ENCODE data around the gene COL13A1.

Gene COL13A1

DNA sequence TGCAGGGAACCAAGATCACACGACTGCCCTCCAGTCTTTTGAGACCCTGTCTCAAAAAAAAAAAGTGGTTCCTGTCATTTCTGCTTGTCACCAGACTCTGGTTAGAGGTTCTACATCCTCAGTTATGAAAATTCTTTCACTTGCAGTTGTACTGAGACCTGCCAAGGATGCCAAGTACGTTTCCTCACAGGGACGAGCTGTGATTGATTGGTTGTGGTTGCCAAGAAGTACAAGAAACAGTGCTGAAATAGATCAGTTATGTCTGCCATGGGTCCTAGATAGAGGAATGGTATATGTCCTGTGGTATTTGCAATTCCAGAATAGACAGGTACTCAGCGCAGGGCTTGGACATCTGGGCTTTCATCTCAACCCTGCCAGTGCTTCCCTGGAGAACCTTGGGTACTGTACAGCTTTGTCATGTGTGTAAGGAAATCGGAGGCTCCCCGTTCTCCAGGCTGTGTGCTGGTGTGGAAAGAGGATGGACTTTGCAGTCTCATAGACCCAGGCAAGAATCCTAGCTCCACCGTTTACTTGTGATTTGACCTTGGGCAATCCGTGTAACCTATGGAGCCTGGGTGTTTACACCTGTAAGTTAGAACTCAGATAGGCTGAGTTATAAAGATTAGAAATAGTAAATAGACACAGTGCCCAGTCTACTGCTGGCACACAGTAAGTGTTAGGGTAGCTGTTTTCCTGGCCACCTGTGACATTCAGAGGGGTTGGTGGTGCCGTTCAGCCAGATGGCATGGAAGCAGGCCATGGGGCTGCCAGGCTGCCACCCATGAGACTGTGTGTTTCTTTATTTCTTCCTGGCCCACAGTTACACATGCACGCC is 53.0 kb downstream of the COL13A1 start:
- ChIA-PET CTCF (interaction anchor here (1.1 kb wide), 1 partner anchor 60 kb away, joined by 4 read pairs; no protein-coding TSS in a partner anchor), POLR2A (ENCODE audit: low non-redundant PET) (no interaction called here)
- H3K27ac ChIP-seq = no peak overlapping the region

DNA sequence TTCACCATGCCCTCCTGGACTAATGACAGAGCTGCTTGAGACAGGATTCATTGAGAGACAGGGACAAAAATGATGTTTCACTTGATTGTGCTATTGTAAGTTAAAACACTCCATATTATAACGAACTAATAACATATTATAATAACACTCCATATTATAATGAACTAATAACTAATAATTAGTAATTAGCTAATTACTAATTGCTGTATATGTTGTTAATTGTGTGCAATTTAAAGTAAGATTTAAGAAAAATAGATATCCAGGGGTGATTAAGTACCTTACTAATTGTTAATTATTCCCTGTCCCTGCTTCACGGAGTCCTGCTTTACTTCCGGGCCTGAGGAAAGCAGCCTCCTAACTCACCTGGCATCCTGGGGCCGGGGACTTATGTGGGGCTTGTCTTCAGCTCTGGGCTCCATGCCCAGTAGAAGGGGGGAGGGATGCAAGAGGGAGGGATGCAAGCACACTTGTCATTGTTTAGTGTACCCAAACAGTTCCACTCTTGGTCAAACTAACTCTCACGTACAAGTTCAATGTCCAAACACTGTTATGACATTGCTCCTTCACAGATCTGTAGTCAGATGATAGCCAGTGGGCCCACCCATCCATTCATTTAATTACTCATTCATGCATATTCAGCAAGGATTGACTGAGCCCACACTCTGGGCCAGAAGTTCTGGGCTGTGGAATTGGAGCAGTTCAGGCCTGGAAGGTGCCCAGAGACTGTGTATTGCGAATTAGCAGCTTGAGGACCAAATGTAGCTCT is 53.8 kb downstream of the COL13A1 start:
- CTCF ChIA-PET = interaction anchor here (0.6 to 1.1 kb wide), 2 partner anchors 59 to 66 kb away, joined by 3 to 4 read pairs; no protein-coding TSS in a partner anchor
- no peak for TF ChIP-seq CTCF (conservative IDR thresholded peaks at IDR 0.05; ENCODE audit: low read depth)
- POLR2A ChIA-PET (ENCODE audit: low non-redundant PET) = no interaction called here
- no peak for DNase-seq (ENCODE audit: low spot score)
- H3K27ac ChIP-seq = no peak overlapping the region

More for the DNA sequence above, 53.0 kb downstream of the COL13A1 start:
- TF ChIP-seq CTCF (conservative IDR thresholded peaks at IDR 0.05; ENCODE audit: low read depth) = no peak
- DNase-seq (ENCODE audit: low spot score) = no peak

DNA sequence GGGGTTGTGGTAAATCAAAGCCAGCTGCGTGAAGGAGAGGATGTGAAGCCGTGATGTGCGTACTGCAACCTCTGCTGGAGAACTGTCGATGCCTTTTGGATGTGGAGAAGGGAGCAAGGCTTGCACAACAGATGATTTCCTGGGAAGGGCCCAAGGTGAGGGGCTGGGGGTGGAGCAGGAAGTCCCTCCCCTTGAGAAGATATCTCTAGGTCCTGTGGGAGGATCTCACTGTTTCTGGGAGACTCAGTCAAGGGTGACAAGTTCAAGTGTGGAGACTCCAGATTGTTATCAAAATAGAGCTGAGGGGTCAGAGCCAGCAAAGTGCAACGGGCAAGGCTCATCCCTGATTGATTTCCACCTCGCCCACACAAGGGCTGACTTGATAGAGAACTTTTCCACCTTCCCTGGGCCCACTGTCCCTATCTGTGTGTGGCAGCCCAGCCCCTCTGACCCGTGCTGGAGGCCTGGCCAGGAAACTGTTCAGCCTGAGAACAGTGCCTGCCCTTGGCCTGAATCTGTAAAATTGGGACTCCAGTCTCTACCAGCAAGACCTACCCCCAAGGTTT is 55.0 kb downstream of the COL13A1 start:
- CTCF ChIA-PET = no interaction called here

DNA sequence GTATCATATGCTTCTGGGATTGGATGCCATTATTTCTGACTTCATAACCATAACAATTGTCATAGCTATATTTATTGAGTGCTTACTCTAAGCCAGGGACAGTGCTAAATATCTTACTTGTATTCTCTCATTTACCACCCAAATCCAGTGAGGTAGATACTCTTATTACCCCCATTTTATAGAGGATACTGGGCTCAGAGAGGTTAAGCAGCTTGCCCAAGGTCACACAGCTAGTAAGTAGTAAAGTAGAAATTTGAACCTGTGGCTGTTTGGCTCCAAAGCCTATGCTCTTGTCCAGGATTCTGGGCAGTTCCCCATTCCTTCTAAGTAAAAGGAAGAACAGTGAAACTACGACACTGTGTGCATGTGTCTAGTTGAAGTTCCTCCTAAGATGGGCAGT is 56.5 kb downstream of the COL13A1 start:
- no peak for TF ChIP-seq CTCF (conservative IDR thresholded peaks at IDR 0.05; ENCODE audit: low read depth)
- no peak for DNase-seq (ENCODE audit: low spot score)
- ChIA-PET POLR2A (ENCODE audit: low non-redundant PET) (no interaction called here), CTCF (interaction anchor here (1.2 kb wide), 1 partner anchor 56 kb away, joined by 4 read pairs; no protein-coding TSS in a partner anchor)
- H3K27ac ChIP-seq = no peak overlapping the region

More for the DNA sequence above, 55.0 kb downstream of the COL13A1 start:
- no peak for TF ChIP-seq CTCF (conservative IDR thresholded peaks at IDR 0.05; ENCODE audit: low read depth)
- POLR2A ChIA-PET (ENCODE audit: low non-redundant PET) = interaction anchor here (0.6 kb wide), 1 partner anchor 12 kb away, joined by 3 read pairs; no protein-coding TSS in a partner anchor
- no peak for DNase-seq (ENCODE audit: low spot score)
- no peak overlapping the region for H3K27ac ChIP-seq

DNA sequence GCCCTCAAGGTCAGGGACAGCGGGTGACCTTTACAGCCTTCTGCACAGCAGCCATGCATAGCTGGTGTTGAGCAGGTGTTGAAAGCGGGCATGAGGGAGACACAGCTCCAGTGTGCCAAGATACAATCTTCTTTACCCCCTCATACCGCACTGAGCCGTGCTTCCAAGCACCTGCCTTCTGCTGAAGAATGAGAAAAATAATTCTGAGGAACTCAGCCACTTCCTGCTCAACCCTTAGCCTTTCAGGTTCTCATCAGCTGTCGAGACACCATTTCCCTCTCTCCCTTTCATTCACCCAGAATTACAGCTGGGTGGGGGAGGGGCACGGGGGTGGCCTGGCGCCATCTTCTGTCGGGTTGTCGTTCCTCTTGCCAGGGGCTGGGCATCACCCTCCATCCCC is 58.6 kb downstream of the COL13A1 start:
- CTCF ChIA-PET = interaction anchor here (0.5 to 3.0 kb wide), 3 partner anchors 22 to 175 kb away, joined by 3 to 31 read pairs (median 6); no protein-coding TSS in a partner anchor
- no peak for TF ChIP-seq CTCF (conservative IDR thresholded peaks at IDR 0.05; ENCODE audit: low read depth)
- DNase-seq (ENCODE audit: low spot score) = no peak
- H3K27ac ChIP-seq = no peak overlapping the region
- POLR2A ChIA-PET (ENCODE audit: low non-redundant PET) = no interaction called here
